CD4-positive, alpha-beta T cell treated with Interleukin-17A for 4 hours (primary cell): Measurements from ENCODE around the gene ZNF845.
A peak's percentile ranks its signal among the peaks of the same experiment; 100 is the strongest.
"Not testable (repeated sequence)": the region's sequence is repeated elsewhere in the genome, so short reads cannot be mapped to it uniquely, and the experiment has no call there.

Experiments used
- DNase-seq: peaks from one replicate; pipeline ENCODE4 v3.0.0-alpha.2; 2020; ENCODE audit warnings: mixed read lengths

Gene ZNF845

GRCh38 chr19:53333463-53334449 lies at the start of gene ZNF845:
Gene ZNF845, plus strand, starts transcription at chr19:53333749. Its CDS starts 7,559 bp downstream, at chr19:53341308.
- DNase-seq = peak; percentile 95

GRCh38 chr19:53285087-53285486 lies 48.5 kb upstream of the ZNF845 start:
- no peak for DNase-seq

GRCh38 chr19:53290758-53291549 lies 42.6 kb upstream of the ZNF845 start:
- DNase-seq = no peak

GRCh38 chr19:53294786-53295441 lies 38.6 kb upstream of the ZNF845 start:
- DNase-seq = no peak

GRCh38 chr19:53301341-53301740 lies 32.2 kb upstream of the ZNF845 start:
- DNase-seq = not testable (repeated sequence)

GRCh38 chr19:53308339-53308811 lies 25.2 kb upstream of the ZNF845 start:
- no peak for DNase-seq

GRCh38 chr19:53311044-53311443 lies 22.5 kb upstream of the ZNF845 start:
- no peak for DNase-seq

- DNase-seq = no peak
Measured at GRCh38 chr19:53311897-53312296, 21.7 kb upstream of the ZNF845 start.

GRCh38 chr19:53328967-53329366 lies 4.6 kb upstream of the ZNF845 start:
- peak; percentile 21 for DNase-seq

- DNase-seq = no peak
Measured at GRCh38 chr19:53332484-53332883, 1.1 kb upstream of the ZNF845 start.

GRCh38 chr19:53333066-53333462 lies 485 bp upstream of the ZNF845 start:
- peak; percentile 60 for DNase-seq

- not testable (repeated sequence) for DNase-seq
Measured at GRCh38 chr19:53344403-53344802, 10.9 kb downstream of the ZNF845 start.

GRCh38 chr19:53355739-53356138 lies 22.2 kb downstream of the ZNF845 start:
- DNase-seq = no peak

- no peak for DNase-seq
Measured at GRCh38 chr19:53357821-53358581, 24.5 kb downstream of the ZNF845 start.

GRCh38 chr19:53360056-53360455 lies 26.5 kb downstream of the ZNF845 start:
- DNase-seq = not testable (repeated sequence)

- peak; percentile 99 for DNase-seq
Measured at GRCh38 chr19:53365134-53365898, 31.8 kb downstream of the ZNF845 start, which contains the start of gene ZNF525. Gene ZNF525, plus strand, starts transcription at chr19:53365705. Its CDS starts 6,577 bp downstream, at chr19:53372282.

- DNase-seq = peak; percentile 54
Measured at GRCh38 chr19:53365899-53366493, 32.4 kb downstream of the ZNF845 start.

GRCh38 chr19:53372196-53372595 lies 38.6 kb downstream of the ZNF845 start:
- DNase-seq = no peak

GRCh38 chr19:53374288-53374687 lies 40.7 kb downstream of the ZNF845 start:
- DNase-seq = no peak

- no peak for DNase-seq
Measured at GRCh38 chr19:53374743-53375142, 41.2 kb downstream of the ZNF845 start.

GRCh38 chr19:53381376-53381775 lies 47.8 kb downstream of the ZNF845 start:
- DNase-seq = no peak
